ENCODE measurements around the gene SEC24C.

DNA sequence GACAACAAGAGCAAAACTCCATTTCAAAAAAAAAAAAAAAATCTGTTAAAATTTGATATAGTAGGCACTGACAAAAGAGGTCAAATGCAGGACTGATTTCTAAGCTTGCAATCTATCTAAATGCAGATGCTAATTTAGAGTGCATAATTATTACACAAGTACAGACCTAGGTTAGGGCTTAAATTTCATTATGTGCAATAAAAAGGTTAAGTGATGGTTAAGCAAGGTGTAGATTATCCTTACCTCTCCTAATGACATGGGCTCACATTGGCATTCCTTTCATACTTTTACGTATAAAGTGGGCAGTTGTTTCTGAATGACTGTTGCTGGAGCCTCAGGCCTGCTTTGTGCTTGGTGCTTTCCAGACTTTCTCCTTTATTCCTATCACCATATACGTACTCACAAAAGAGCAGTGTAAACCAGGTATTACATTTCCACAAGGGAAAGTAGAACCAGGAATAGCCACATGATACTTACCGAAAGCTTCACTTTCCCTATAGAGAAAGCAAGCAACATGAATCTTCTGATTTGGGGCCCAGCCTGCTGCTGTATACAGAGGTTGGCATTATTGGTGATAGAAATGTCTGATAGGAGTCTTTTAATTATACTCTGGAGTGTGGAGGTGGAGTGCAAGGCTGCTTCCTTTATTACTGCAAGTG is 35.5 kb downstream of the SEC24C start:
- TF ChIP-seq CTCF (IDR thresholded peaks at IDR 0.05; ENCODE audit: poor library complexity) (no peak), EZH2 (IDR thresholded peaks at IDR 0.05; ENCODE audit: borderline replicate concordance) (no peak), EZH2phosphoT487 (IDR thresholded peaks at IDR 0.05; ENCODE audit: low read depth, severe bottlenecking, unreplicated experiment) (no peak)
